GM19043 (cell line): ENCODE data around the gene CDS1.
"Not testable (repeated sequence)": the region's sequence is repeated elsewhere in the genome, so short reads cannot be mapped to it uniquely, and the experiment has no call there.

Source experiments
- ATAC-seq: cut with Tn5 transposase; IDR thresholded peaks from one replicate; pipeline ENCODE4 v1.9.1; 2021; ENCODE audit warnings: low read depth; ENCODE audit not compliant: unreplicated experiment

Gene CDS1

GRCh38 chr4:84669201-84669600 is 86.3 kb downstream of the CDS1 start:
- no peak for ATAC-seq

DNA sequence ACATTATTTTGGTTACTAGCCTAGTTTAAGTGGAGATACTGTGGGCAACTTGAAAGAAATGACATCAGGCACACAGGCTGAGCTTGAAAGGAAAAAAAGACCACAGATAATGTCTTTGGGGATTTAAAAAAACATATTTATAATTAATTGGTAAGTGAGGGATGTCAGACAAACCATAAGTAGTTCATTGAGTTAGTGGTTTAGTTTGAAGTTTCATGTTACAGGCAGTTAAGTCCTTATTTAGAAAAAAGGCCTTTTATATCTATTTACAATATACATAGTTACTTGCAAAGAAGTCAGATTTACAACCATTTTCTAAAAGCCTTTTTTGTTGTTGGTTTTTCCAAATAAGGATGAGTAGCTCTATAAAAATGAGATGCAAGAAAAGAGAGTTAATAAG is 89.2 kb downstream of the CDS1 start:
- no peak for ATAC-seq

DNA sequence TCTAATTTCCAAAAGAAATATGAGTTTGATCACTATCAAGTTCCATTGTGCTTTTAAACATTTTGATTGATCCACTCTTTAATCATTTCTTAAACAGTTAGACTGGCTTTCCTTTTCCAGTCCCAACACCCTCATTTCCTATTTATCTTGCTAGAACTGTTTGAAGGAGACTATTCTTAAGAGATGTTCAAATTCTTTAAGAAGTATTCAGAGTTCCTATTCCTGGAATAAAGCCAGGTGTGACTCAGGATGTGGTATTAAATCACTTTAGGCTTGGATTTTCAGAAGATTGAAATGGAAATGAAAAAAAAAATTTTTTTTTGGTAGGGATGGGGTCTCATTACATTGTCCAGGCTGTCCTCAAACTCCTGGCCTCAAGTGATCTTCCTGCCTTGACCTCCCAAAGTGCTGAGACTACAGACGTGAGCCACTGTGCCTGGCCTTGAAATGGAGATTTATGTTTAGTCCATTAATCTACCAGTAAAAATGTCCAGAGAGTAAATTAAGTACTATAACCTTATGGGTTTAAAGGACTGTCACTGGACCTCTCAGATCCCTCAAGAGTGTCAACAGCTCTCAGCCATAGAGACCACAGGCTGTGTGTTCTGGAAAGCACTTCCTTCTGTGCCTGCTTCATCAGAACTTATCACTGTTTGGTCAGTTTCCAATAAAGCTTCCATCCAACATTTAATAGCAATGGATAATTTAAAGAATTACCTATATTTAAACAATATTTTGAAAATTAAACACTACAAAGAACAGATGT is 90.7 kb downstream of the CDS1 start:
- no peak for ATAC-seq

DNA sequence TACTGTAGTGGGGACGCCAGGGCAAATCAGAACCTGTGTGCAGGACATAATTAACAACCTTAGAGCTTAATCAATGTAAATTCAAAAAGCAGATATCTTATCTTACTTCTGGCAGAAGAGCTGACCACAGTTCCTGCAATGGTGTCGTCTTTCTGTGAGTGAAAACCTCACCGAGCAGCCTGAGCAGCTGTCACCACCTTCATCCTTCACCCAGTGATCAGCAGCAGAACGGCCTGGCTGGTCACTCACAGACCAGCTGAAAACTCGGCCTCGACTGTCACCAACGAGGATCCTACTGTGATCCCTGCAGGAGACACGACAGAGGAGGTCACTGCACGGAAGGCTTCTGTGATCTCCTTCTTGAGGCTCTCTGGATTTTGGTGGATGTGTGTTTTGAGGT is 94.2 kb downstream of the CDS1 start:
- no peak for ATAC-seq

- ATAC-seq = no peak
Observed at GRCh38 chr4:84677995-84678394, 95.1 kb downstream of the CDS1 start.

GRCh38 chr4:84678976-84679744 is 96.2 kb downstream of the CDS1 start:
- ATAC-seq = no peak

DNA sequence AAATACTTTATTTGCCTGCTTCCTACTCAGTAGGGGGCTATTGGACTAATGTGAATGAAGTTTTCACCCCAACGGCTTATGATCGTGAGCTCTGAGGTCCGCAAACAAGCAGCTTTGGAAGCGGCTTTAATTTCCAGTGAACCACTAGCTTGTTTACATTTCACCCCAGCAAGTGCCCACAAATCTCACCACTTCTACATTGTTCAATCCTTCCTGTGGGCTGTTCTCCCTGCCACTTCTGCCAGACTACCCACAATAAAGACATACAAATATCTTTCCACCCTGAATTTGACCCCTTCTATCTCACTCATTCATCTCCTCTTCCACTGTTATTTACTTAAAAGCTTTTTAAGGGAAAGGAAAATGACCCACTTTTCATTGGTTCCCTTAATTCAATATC is 98.0 kb downstream of the CDS1 start:
- no peak for ATAC-seq

DNA sequence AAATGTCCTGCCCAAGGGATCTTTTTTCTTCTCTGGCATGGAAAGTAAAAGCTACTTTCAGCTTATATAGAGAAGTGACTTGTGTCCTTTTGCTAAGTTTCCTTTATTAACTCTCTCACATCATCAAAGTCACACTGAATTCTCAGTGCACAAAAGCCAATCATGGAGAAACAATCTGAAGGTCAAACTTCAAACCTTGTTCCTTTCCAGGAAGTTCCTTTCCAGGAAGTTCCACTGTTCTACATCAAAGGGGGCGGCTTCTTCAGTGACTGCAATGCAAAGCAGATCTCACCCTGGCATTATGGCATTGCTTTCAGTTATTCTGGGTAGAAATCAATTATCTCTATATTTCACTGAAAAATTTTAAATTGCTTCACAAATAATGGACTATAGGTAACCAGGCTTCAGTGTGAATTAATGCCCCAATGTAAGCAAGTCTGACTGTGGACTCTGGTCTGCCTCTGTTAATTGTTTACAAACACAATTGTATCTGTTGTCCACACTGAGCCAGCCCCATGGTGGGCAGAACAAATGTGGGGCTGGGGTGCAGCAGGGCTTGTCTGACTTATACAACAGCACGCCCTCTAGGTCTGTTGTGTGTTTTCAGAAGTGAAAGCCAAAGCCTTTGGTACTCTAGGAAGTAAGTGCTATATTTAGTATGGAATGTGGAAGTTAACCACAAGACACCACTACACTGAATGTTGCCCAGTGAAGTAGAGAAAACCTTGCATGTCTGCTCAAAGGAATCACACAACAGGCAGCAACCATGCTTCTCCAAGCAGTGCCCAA is 98.8 kb downstream of the CDS1 start:
- ATAC-seq = no peak

- not testable (repeated sequence) for ATAC-seq
Observed at GRCh38 chr4:84682661-84683060, 99.7 kb downstream of the CDS1 start.

- no peak for ATAC-seq
Observed at GRCh38 chr4:84683064-84683850, 100.3 kb downstream of the CDS1 start.

DNA sequence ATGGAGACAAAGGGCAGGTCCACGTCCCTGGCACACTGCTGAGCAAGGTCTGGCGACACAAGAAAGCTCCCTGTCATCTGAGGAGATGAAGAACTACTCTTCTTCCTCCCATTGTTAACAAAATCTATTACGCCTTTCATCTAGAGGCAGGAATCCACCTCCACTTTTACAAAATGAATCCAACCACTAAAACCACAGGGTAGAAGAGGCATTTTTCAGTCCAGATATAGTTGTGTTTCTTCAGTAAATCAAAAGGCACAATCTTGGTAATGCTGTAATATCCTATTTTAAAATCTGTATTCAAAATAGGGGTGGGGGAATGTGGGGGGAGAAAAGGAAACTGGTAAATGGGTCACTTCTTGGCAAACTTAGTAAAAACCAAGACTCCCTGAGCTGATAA is 101.4 kb downstream of the CDS1 start:
- ATAC-seq = no peak

GRCh38 chr4:84685105-84685504 is 102.2 kb downstream of the CDS1 start:
- ATAC-seq = no peak

GRCh38 chr4:84688605-84689004 is 105.7 kb downstream of the CDS1 start:
- ATAC-seq = no peak

- no peak for ATAC-seq
Observed at GRCh38 chr4:84689197-84689596, 106.3 kb downstream of the CDS1 start.

- no peak for ATAC-seq
Observed at GRCh38 chr4:84690481-84690880, 107.6 kb downstream of the CDS1 start.

DNA sequence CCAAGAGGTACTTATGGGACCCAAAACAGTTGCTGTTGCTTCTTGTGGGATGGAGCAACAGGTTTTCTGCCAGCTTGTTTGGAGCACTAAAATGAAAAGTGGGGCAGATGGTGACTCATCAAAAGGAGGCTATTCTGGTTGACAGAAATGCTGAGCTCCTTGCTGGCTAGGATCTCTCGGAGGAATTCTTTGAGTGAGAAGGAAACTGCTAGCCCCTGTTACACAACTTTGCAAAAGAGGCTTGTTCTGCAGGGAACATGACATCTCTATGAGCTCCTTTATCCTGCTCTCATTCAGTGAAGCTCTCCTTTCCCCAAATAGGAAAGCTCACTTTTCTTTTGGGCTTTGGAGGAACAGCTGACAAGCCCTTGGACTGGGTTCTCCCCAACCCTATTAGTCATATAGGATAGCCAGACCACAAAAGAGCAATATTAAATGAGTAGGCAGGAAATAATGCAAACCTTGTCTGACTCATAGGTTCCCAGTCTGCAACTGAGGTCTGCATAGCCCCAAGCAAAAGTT is 108.3 kb downstream of the CDS1 start:
- no peak for ATAC-seq

GRCh38 chr4:84691800-84692199 is 108.9 kb downstream of the CDS1 start:
- ATAC-seq = no peak

- ATAC-seq = no peak
Observed at GRCh38 chr4:84697159-84697558, 114.2 kb downstream of the CDS1 start.

- ATAC-seq = no peak
Observed at GRCh38 chr4:84697615-84698201, 114.8 kb downstream of the CDS1 start.
